ENCODE results near the gene GLRX2.

GLRX2 gene

DNA sequence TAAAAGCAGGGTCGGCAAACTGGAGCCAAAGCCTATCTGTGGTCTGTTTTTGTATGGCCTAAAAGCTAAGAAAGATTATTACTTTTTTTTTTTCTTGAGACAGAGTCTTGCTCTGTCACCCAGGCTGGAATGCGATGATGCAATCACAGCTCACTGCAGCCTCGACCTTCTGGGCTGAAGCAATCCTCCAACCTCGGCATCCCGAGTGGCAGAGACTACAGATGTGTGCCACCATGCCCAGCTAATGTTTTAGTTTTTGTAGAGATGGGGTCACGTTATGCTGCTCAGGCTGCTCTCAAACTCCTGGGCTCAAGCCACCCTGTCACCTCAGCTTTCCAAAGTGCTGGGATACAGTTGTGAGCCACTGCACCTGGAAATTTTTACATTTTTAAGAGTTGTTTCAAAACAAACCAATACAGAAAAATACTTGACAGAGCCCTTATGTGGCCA is 6.5 kb upstream of the GLRX2 start:
- no peak for DNase-seq (ENCODE audit: low read depth)

DNA sequence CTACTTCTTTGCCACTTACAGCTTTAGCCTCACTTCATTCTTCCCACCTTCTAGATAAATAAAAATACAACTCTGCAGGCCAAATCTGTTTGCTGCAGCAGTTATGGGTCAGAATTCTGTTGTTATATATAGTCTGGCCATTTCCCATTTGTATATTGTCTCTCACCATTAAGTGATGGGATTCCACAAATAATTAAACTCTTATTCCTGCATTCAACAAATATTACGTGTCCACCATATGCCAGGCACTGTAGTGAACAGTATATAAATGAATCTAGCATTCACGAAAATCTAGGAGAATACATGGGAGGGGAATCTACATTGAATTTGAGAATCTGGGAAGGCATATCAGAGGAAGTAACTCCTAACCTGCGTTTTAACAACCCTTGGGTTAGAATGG is 5.7 kb upstream of the GLRX2 start:
- no peak for DNase-seq (ENCODE audit: low read depth)

DNA sequence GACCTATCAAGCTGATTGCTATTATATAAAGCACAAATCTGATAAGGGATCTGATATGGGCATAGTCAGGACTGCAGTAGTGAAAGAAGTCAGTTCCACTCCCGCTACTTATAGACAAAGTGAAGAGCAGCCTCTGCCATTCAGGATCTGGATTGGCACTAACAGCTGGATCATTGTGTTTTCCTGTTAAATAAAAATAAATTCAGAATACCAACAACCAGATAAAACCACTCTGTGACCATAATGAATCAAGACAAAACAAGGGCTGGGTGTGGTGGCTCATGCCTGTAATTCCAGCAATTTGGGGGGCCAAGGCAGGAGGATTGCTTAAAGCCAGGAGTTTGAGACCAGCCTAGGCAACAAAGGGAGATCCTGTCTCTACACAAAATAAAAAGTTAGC is 5.0 kb upstream of the GLRX2 start:
- DNase-seq (ENCODE audit: low read depth), result no peak

DNA sequence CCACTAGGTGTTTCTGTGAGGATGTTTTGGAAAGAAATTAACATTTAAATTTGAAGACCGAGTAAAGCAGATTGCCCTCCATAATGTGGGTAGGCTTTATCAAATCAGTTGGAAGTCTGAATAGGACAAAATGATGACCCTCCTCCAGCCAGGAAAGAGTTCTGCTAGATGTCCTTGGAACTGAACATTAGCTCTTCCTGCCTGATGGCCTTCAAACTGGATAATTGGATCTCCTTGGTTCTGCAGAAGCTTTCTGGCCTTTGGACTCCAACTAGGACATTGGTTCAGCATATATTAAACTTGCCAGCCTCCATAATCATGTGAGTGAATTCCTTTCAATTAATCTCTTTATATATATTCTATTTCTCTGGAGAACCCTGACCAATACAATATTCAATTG is 4.4 kb upstream of the GLRX2 start:
- no peak for DNase-seq (ENCODE audit: low read depth)

DNA sequence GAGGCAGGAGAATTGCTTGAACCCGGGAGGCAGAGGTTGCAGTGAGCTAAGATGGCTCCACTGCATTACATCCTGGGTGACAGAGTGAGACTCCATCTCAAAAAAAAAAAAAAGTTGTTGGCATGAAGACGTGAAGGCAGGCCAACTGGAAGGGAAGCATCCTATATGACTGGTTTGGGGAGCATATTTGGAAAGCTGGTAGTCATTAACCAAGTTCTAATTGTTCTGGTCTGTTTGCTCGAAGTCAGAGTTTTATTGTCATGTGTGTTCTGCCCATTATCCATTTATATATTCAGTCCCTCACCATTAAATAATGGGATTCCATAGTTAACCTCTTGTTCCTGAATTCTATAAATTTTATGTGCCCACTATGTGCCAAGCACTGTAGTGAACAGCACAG is 3.3 kb upstream of the GLRX2 start:
- DNase-seq (ENCODE audit: low read depth), result no peak

DNA sequence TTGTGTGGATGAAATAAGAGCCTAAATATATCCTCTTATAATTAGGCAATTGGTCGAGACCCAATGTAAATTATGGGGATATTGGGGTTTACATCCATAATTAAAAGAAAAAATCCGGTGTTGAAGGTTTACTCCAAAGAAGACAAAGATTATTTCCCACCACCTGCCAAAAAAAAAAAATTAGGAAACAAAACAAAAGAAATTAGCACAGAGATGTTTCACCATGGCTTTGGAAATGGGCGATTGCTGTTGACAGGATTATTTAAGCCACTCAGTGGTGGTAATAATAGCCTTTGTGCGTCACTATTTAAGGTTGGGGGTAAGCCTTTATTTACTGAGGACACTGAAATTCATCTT is 585 bp upstream of the GLRX2 start:
- no peak for DNase-seq (ENCODE audit: low read depth)

DNA sequence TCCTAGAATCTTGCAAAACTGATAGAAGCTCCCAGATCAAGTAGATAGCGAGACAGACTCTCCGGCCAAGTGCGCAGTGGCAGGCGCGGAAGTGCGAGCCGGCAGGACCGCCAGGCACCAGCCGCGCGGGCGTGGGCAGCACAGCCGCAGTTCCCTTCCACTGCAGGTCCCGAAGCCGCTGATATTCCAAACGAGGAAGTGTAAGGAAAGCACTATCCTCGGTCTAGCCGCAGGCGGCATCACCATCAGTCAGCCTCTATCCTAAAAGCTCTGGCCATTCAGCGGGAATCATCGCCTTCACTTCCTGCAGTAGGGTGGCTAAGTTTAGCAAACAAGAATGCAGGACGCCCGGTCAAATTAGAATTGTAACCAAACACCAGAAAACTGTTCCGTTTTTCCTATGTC is 710 bp downstream of the GLRX2 start:
- DNase-seq (ENCODE audit: low read depth), result no peak

DNA sequence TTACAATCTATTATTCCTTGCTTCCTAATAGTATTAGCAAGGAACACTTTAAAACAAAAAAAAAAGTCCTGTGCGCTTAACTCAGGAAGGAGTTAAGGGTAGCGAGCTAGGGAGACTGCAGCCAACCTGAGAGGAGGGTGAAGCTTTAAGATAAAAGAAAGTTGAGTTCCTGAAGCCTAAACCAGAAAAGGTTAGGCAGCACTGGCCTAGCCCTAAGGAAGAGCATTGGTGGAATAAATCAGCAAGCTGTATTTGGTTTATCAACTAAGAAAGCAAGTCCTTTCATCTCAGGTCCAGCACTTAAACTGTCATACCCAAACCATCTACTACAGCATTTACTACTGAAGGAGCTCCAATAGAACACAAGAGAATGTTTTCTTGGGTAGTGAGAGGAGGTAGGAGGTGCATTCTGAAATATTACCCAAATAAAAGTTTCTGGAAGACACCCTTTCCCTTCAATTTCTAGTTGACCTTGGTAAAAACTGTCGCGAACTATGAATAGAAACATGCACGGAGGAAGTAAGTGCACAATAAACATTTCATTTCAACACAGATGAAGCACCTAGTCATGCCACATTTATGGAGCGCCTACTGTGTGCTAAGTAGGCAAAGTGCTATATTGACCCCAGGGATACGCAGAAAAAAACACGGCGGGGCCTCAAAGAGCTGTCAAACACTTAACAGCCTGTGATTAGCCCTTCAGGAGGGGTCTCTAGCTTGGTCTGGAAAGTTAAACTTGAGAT is 1.3 kb downstream of the GLRX2 start:
- DNase-seq (ENCODE audit: low read depth), result no peak

DNA sequence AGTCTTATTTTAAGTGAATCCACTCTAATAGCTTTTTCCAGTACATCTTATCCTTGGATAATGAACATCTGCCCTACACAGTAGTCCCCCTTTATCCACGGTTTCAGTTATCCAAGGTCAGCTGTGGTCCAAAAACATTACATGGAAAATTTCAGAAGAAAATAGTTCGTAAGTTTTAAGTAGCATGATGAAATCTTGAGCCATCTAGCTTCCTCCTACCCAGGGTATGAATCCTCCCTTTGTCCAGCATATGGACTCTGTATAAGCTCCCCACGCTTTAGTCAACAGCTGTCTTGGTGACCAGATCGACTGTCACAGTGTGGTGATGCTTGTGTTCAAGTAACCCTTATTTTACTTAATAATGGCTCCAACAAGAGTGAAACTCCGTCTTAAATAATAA is 2.6 kb downstream of the GLRX2 start:
- no peak for DNase-seq (ENCODE audit: low read depth)

DNA sequence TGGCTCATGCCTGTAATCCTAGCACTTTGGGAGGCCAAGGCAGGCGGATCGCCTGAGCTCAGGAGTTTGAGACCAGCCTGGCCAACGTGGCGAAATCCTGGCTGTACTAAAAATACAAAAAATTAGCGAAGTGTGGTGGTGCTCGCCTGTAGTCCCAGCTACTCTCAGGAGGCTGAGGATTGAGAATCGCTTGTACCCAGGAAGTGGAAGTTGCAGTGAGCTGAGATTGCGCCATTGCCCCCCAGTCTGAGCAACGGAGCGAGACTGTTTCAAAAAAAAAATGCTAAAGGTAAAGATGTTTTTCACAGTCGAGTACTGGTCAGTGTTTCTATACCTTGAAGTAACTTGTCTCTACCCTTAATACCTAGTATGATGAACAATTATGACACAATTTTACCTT is 11.1 kb downstream of the GLRX2 start:
- no peak for DNase-seq (ENCODE audit: low read depth)

DNA sequence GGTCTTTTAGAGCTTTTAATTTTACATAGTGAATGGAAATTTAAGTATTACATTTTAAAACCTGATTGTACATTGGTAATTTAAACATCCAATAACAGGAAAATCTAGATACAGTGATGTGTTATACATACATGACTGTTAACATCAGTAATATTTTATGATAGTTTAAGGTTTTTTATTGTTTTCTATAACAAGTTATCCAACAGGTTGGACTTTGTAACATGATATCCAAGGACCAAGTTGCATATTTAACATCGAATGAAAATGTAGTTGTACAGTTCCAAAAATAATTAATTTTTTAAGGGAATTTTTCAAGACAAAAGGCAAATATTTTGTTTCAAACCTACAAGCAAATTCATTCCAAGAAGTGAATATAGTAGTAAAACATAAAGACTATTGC is 14.3 kb downstream of the GLRX2 start:
- DNase-seq (ENCODE audit: low read depth), result no peak

DNA sequence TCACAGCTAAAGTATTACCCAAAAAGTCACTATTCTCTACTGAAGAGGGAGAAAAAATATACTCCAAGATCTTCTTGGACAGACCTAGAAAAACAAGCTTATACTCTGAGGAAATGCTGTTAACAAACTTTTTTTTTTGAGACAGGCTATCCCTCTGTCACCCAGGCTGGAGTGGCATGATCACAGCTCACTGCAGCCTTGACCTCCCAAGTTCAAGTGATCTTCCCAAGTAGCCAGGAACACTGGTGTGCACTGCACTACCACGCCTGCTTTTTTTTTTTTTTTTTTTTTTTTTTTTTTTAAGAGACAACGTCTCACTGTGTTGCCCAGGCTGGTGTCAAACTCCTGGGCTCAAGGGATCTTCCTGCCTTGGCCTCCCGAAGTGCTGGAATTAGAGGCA is 17.3 kb downstream of the GLRX2 start:
- no peak for DNase-seq (ENCODE audit: low read depth)

DNA sequence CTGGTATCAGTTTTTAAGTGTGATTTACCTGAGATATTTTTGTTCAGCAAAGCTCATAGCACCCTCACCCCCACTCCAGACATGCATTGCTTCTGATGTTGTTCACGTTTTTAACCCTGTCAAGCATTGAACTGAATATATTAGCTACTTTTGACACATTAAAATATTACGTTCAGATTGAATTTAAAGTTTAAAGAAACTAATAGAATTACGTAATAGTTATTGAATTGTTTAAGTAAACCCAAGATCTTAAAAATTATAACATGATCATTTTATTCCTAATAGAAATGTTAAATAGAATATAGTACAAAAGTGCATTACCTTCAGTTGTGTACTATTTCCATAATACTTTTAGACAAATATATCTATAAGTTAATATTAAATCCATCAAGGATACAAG is 18.9 kb downstream of the GLRX2 start:
- DNase-seq (ENCODE audit: low read depth), result no peak

DNA sequence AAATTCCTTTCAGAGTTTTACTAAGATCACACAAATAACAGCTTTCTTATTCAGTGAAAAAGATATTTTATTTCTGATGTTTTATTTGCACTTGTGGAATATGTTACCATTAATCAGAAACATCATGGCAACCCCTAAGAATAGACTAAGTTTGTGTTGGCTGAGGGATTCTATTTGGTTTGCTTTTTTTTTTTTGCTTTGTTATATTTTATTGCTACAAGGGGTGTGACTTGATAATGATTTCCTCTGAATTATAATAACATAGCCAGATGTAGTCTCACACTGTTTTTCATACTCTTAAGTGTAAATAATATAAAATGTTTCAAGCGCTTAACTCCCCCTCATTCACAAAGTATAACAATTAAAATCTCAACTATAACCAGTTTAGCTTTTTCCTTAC is 20.0 kb downstream of the GLRX2 start:
- DNase-seq (ENCODE audit: low read depth), result no peak

DNA sequence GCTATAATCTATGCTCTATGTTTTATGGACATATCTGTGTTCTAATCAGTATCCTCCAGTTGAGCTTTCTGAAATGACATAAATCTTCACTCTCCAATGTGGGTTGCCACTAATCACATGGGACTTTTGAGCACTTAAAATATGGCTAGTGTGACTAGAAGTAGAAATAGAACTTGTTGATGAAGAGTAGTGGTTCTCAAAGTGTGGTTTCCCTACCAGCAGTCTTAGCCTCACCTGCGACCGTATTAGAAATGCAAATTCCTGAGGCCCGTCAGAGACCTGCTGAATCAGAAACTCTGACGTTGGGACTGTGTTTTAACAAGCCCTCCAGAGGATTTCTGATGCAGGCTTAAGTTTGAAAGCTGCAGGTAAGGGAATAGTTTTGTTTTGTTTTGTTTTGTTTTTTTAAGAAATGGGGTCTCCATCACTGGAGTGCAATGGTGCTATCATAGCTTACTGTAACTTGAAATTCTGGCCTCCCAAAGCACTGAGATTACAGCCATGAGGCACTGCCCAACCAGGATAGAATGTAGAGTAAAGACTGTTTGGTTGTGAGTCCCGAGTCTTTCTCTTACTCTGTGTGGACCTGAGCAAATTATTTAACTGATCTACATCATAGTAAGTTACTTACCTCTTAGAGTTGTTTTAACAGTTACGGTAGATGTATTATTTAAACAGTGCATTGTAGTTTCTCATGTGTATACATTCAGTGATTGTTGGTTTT is 21.7 kb downstream of the GLRX2 start:
- no peak for DNase-seq (ENCODE audit: low read depth)

DNA sequence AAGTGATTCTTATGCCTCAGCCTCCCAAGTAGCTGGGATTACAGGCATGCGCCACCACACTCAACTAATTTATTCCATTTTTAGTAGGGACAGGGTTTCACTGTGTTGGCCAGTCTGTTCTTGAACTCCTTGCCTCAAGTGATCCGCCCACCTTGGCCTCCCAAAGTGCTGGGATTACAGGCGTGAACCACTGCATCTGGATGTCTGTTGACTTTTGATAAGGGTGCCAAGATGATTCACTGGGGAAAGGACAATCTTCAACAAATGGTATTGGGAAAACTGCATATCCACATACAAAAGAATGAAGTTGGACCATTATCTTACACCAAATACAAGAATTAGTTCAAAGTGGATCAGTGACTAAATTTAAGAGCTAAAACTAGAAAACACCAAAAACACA is 26.0 kb downstream of the GLRX2 start:
- DNase-seq (ENCODE audit: low read depth), result no peak

DNA sequence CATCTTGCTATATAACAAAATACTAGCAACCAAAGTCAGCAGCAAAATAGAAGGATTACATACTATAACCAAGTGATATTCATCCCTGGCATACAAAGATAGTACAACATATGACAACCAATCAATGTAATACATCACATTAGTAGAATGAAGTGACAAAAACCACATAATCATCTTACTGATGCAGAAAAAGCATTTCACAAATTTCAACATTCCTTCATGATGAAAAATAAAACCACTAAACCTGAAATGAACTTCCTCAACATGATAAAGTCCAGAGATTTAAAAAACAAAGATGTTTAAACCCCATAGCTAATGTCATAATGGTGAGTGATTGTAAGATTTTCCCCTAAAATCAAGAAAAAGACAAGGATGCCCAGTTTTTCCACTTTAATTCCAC is 27.2 kb downstream of the GLRX2 start:
- DNase-seq (ENCODE audit: low read depth), result no peak

DNA sequence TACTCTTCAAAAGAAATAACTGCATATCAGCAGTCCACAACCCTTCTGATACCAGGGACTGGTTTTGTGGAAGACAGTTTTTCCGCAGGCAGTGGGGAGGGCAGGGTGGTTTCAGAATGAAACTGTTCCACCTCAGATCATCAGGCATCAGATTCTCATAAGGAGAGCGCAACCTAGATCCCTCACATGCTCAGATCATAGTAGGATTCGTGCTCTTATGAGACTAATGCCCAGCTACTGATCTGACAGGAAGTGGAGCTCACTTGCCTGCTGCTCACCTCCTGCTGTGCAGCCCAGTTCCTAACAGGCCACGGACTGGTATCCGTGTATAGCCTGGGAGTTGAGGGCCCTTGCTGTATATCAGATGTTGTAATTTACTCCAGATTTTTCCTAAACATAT is 34.3 kb downstream of the GLRX2 start:
- DNase-seq (ENCODE audit: low read depth), result no peak

DNA sequence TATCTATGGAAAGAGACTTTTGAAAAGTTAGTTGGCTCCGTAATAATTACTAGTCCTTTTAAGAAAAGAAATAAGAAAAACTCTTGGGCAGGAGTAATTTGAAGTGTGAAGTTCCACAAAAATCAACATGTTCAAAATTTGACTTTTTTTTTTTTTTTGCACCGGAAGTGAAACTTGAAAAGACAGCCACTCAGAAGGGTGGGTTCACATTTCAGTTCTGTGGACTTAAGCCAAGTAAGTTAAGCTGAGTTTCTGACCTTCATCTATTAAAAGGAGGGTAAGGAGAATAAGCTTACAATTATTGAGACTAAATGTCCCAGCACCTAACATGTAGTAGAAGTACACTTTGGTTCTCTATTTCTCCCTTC is 34.8 kb downstream of the GLRX2 start:
- DNase-seq (ENCODE audit: low read depth), result no peak

DNA sequence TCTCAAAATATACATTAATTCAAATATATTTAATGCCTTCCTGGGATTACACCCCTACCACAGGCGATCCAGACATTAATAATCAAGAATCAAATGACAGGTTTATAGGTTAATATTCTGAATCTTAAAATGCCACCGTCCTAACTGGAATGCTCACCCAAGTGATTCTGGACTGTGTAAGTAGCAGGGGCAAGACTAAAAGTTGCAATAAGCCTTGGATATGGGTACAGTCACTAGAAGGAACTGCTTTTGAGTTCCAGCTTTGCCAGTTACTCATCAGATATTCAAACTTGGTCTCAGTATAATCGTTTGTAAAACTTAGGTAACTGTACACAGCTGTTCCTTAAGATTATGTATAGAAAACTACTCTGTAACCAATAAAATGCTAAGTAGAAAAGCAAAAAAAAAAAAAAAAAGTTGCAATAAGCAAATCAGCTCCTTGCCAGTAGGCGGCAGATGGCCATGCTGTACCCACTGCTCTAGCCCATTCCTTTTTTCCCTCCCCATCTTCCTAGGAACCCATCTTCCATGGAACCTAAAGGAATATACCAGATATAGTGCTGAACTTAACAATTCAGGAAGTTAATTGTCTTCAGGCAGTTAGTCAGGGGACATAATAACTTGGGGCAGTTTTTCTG is 35.3 kb downstream of the GLRX2 start:
- no peak for DNase-seq (ENCODE audit: low read depth)

DNA sequence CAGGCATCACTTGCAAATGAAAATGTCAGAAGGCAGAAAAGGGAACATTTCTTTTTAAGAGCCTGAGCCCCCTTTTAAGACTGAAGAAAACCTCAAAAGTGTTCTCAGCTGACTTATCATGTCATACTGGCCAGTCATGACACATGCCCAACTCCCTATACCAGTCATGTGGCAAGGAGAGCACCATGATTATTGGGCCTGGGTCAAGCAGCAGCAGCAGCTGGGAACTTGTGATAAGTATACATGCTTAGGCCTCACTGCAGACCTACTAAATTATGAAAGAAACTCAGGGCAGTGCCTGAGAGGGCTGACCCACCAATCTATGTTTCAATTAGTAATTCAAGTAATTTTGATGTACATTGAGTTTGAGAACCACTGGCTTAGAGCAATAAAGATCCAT is 37.2 kb downstream of the GLRX2 start:
- DNase-seq (ENCODE audit: low read depth), result no peak

DNA sequence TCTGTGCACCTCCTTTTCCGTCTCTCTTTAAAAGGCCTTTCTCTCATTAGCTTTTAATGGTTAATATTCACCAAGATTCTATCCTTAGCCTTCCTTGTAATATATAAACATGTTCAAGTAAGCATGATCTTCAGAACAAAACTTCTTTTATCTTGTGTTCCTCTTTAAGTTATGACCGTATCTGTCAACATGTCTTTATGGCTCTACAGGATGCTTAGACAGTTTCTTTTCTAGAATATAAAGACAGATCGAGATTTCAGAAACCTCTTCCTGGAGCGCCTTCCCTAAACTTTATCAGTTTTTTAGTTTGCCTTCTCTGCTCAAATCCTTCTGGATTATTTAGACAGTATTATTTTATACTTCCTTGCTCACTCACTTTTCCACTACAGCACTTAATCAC is 38.6 kb downstream of the GLRX2 start:
- DNase-seq (ENCODE audit: low read depth), result no peak

DNA sequence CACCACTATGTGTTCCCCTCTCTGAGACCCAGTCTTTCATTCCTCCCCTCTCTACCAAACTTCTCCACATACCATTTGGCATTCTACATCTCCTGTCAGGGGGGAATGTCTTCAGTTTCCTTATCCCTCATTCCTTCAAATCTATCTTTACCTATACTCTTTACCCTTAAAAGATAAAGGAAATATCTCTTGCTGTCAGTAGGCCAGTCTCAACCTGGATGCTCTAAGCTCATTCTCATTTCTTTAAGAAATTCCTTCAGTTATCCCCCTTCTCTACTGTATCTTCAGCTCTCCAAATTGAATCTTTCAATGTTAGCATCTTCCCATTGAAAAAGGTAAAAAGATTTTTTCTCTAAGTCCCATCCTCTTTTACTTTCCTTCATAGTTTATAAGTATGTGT is 39.3 kb downstream of the GLRX2 start:
- no peak for DNase-seq (ENCODE audit: low read depth)

Data from activated T-cell treated with anti-CD3 and anti-CD28 coated beads for 1 hour (primary cell).